Vagina (tissue), 2 donors: Measurements from ENCODE around the gene XRCC4. TPM values are rescaled to one million over a fixed set of nuclear protein-coding genes. Genes with fewer than 3 reads are reported as not detected.
A peak's percentile ranks its signal among the peaks of the same experiment; 100 is the strongest.

Experiments
- DNase-seq, 2 donors: peaks; one replicate each; pipeline ENCODE4 v3.0.0-alpha.2; 2017; ENCODE audit errors: extremely low spot score in 2 of 2
- H3K27ac ChIP-seq: fragments of 200-600 bp; sonication (generic); one replicate; pipeline ENCODE4 v1.5.1; 2019
- H3K27me3 ChIP-seq: fragments of 200-600 bp; sonication (generic); one replicate; pipeline ENCODE4 v1.5.1; 2019
- H3K36me3 ChIP-seq, 2 donors: fragments of 200-600 bp; sonication (generic); one replicate each; pipeline ENCODE4 v1.5.1; 2017 to 2019
- H3K4me1 ChIP-seq: fragments of 200-600 bp; sonication (generic); one replicate; pipeline ENCODE4 v1.5.1; 2019
- H3K4me3 ChIP-seq, 2 donors: fragments of 200-600 bp; sonication (generic); 1 replicate in 1 of 2; 2 replicates in 1 of 2; pipeline ENCODE4 v1.5.1; 2016 to 2019
- H3K9me3 ChIP-seq: fragments of 200-600 bp; sonication (generic); one replicate; pipeline ENCODE4 v1.5.1; 2019
- POLR2A ChIP-seq, 2 donors: fragments of 450-650 bp; IDR thresholded peaks; one replicate each; pipeline ENCODE4 v1.6.1; 2017; ENCODE audit warnings: antibody characterized with exemption in 2 of 2, mild to moderate bottlenecking in 2 of 2, moderate library complexity in 2 of 2
- POLR2AphosphoS5 ChIP-seq, 2 donors: sonication (generic); formaldehyde crosslinking; IDR thresholded peaks; one replicate each; pipeline ENCODE4 v1.9.0; 2017; ENCODE audit warnings: antibody characterized with exemption in 2 of 2, mild to moderate bottlenecking in 2 of 2, low read depth in 1 of 2; ENCODE audit not compliant: insufficient read depth in 1 of 2
- intact Hi-C: fragments of 100-400 bp; cut with DNase I; formaldehyde crosslinking; loops from one replicate; pipeline ENCODE4 v1.15.1; 2023
- total RNA-seq: library from RNA; depleted of rRNA; stranded (reverse); fragments of >200 nt; gene quantifications from one replicate; pipeline ENCODE4 v1.2.3, GENCODE V29; 2016
- TF ChIP-seq, protein P1 (sequence below), 3 experiments: fragments of 450-650 bp in 2 of 3; fragments of 200-600 bp in 1 of 3; sonication (generic) in 1 of 3; IDR thresholded peaks; one replicate each; pipeline ENCODE4 v1.5.1; 2017 to 2019; ENCODE audit warnings: antibody characterized with exemption in 3 of 3, mild to moderate bottlenecking in 2 of 3, moderate library complexity in 2 of 3

Gene XRCC4
- total RNA-seq, 1 donor from 2014 or later: 5.4 TPM

DNA sequence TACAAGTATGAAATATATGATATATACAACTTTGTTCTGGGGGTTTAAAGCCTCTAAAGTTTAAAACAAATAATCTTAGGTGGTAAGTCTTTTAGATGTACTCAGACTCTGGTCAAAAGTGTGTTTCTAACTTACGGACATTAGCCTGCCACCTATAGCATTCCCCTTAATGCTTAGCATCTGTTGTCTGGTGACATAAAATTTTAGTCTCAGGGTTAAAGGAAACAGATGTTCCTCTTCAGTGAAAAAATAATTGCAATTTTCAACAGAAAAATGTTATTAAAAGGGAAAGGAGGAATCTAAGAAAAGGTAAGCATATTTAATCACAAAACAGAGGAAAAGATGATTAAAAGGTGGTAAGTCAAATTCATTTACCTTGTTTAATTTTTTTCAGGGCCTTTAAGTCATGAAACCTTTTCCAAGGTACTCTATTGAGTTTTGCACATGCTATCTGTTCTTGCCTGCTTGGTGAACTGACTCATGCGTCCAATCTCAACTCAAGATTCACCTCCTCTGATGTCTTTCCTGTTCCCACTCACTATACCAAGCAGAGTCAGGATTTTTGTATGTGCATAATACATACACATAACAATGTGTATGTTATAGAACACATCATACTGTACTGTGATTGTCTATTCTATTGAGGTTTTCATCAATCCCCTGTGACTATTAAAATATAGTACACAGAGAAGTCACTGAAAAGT is 8.1 kb upstream of the XRCC4 start:
- H3K4me3 ChIP-seq: no peak overlapping the region
- no peak for TF ChIP-seq POLR2A (IDR thresholded peaks at IDR 0.05)
- TF ChIP-seq, protein P1, sequence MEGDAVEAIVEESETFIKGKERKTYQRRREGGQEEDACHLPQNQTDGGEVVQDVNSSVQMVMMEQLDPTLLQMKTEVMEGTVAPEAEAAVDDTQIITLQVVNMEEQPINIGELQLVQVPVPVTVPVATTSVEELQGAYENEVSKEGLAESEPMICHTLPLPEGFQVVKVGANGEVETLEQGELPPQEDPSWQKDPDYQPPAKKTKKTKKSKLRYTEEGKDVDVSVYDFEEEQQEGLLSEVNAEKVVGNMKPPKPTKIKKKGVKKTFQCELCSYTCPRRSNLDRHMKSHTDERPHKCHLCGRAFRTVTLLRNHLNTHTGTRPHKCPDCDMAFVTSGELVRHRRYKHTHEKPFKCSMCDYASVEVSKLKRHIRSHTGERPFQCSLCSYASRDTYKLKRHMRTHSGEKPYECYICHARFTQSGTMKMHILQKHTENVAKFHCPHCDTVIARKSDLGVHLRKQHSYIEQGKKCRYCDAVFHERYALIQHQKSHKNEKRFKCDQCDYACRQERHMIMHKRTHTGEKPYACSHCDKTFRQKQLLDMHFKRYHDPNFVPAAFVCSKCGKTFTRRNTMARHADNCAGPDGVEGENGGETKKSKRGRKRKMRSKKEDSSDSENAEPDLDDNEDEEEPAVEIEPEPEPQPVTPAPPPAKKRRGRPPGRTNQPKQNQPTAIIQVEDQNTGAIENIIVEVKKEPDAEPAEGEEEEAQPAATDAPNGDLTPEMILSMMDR (IDR thresholded peaks at IDR 0.05): no peak
- TF ChIP-seq POLR2AphosphoS5 (IDR thresholded peaks at IDR 0.05; ENCODE audit: insufficient read depth in 1 of 2, low read depth in 1 of 2): no peak

DNA sequence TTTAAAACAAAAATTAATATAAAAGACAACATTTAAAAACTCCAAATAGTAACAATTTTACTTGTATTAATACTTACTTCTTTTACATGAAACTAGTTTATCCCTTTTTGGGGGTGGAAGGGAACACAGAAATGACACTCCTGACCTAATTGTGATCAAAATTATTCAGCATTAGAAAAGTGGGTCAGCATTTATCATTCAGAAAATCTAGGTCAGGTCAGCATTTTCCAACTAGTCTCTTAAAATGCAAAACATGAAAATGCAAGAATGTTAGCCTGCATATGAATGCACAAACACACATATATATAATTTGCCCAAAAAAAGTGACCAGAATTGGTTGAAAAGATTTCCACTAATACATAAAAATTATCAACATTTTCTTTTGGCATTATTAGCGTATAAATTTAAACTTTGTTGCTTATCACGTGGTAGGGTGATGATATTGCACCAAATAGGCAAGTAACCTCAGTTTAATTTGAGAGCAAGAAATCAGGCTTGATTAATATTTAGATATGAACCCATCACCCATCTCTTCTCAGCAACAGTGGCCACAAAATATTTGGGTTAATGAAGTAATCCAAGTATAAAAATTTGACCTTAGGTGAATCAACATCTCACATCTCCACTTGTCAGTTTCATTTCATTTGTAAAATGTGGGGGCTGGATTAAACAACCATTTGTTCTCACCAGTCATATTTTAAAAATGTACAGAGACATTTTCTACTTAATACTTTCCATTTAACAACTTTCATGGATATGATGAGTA is 5.9 kb upstream of the XRCC4 start:
- DNase-seq: no peak
- intact Hi-C loops: no loop called here
- H3K27ac ChIP-seq: no peak overlapping the region
- no peaks in the 10 kb centered on the region for H3K27me3 ChIP-seq
- peaks cover 62% of the 10 kb centered on the region for H3K4me1 ChIP-seq
- TF ChIP-seq POLR2A (IDR thresholded peaks at IDR 0.05): no peak
- TF ChIP-seq, protein P1 (IDR thresholded peaks at IDR 0.05): no peak
- no peak for TF ChIP-seq POLR2AphosphoS5 (IDR thresholded peaks at IDR 0.05; ENCODE audit: insufficient read depth in 1 of 2, low read depth in 1 of 2)
- H3K4me3 ChIP-seq: no peak overlapping the region
- H3K36me3 ChIP-seq: no peaks in the 10 kb centered on the region
- no peaks in the 10 kb centered on the region for H3K9me3 ChIP-seq

More for the DNA sequence above, 8.1 kb upstream of the XRCC4 start:
- intact Hi-C loops: no loop called here
- no peak for DNase-seq
- H3K27ac ChIP-seq: no peak overlapping the region
- H3K27me3 ChIP-seq: no peaks in the 10 kb centered on the region
- H3K9me3 ChIP-seq: no peaks in the 10 kb centered on the region
- peaks cover 49% of the 10 kb centered on the region for H3K4me1 ChIP-seq
- no peaks in the 10 kb centered on the region for H3K36me3 ChIP-seq

DNA sequence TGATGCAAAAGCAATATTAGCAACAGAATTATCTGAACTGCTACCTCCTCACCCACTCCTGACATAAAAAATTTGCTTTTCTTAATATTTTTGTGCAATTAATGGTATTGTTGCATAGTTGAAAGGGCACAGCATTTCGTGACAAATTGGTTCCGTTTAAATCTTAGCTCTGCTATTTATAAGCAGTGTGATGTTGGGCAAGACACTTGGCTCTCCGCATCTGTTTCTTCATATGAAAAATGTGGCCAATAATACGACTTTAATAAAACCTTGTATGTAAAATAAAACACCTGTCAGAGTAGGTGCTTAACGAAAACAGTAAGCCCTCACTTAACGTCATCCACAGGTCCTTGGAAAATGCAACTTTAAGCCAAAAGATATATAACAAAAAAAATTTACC is 4.4 kb upstream of the XRCC4 start:
- Histone ChIP-seq H3K9me3 (no peaks in the 10 kb centered on the region), H3K4me1 (peaks cover 63% of the 10 kb centered on the region), H3K4me3 (no peak overlapping the region), H3K27me3 (no peaks in the 10 kb centered on the region), H3K27ac (no peak overlapping the region), H3K36me3 (no peaks in the 10 kb centered on the region)
- no peak for TF ChIP-seq POLR2AphosphoS5 (IDR thresholded peaks at IDR 0.05; ENCODE audit: insufficient read depth in 1 of 2, low read depth in 1 of 2)
- TF ChIP-seq POLR2A (IDR thresholded peaks at IDR 0.05): no peak
- intact Hi-C loops: no loop called here
- no peak for DNase-seq

DNA sequence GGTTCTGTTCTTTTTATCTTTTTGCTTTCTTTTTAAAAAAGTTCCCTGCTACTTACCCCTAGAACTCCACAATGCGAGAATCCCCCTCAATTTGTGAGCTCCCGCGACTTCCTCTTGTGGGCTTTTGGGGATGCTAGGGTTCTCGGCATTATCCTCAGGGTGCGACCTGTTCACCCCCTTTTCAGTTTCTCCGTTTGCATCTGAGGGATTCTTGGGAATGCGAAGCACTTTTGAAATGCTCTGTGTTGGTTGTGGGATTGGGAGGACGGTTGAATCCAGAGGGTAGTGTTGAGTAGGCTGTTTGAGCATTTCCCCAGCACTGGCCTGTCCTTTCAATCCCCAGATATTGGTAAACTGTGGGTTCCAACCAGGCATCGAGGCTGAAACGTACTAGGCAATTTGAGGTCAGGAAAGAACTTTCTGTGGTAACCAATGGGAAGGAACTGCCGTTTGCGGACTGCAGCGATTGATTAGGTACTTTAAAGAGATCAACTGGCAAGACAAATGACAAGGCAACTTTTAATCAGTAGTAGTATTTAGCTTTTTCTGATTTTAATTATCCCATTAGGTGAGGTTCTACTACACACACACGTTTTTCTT is 415 bp downstream of the XRCC4 start:
- Histone ChIP-seq H3K27ac (peak overlapping the region; percentile 64), H3K9me3 (no peaks in the 10 kb centered on the region), H3K4me1 (peaks cover 36% of the 10 kb centered on the region), H3K4me3 (peak overlapping the region; percentile 57 to 89), H3K27me3 (no peaks in the 10 kb centered on the region), H3K36me3 (no peaks in the 10 kb centered on the region)
- TF ChIP-seq POLR2A (IDR thresholded peaks at IDR 0.05) (no peak), POLR2AphosphoS5 (IDR thresholded peaks at IDR 0.05; ENCODE audit: insufficient read depth in 1 of 2, low read depth in 1 of 2) (no peak)
- no peak for DNase-seq
- intact Hi-C loops: no loop called here

DNA sequence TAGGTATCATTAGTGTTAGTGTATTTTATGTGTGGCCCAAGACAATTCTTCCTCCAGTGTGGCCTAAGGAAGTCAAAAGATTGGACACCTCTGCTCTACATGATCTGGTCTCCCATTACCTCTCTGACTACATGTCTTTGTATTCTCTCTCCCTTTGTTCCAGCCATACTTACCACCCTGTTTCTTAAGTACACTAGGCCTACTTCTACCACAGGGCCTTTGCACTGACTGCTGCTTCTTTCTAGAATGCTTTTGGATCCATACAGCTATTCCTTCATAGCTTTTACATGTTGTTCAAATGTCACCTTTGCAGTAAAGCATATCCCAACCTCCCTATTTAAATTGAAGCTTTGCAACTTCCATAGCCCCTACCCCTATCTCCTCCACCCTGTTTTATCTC is 5.4 kb downstream of the XRCC4 start:
- Histone ChIP-seq H3K4me3 (no peak overlapping the region), H3K27ac (no peak overlapping the region), H3K4me1 (no peaks in the 10 kb centered on the region), H3K9me3 (no peaks in the 10 kb centered on the region), H3K36me3 (no peaks in the 10 kb centered on the region), H3K27me3 (no peaks in the 10 kb centered on the region)
- no peak for DNase-seq
- intact Hi-C loops: no loop called here
- no peak for TF ChIP-seq POLR2AphosphoS5 (IDR thresholded peaks at IDR 0.05; ENCODE audit: insufficient read depth in 1 of 2, low read depth in 1 of 2)
- TF ChIP-seq POLR2A (IDR thresholded peaks at IDR 0.05): no peak
- TF ChIP-seq, protein P1 (IDR thresholded peaks at IDR 0.05): no peak
